NCI-H748 (cell line): ENCODE results near the gene CACNA1C.

Experiments used
- DNase-seq: peaks from one replicate; lab custom pipeline; 2025; ENCODE audit not compliant: unreplicated experiment; lab: John Stamatoyannopoulos, UW

The CACNA1C gene

DNA sequence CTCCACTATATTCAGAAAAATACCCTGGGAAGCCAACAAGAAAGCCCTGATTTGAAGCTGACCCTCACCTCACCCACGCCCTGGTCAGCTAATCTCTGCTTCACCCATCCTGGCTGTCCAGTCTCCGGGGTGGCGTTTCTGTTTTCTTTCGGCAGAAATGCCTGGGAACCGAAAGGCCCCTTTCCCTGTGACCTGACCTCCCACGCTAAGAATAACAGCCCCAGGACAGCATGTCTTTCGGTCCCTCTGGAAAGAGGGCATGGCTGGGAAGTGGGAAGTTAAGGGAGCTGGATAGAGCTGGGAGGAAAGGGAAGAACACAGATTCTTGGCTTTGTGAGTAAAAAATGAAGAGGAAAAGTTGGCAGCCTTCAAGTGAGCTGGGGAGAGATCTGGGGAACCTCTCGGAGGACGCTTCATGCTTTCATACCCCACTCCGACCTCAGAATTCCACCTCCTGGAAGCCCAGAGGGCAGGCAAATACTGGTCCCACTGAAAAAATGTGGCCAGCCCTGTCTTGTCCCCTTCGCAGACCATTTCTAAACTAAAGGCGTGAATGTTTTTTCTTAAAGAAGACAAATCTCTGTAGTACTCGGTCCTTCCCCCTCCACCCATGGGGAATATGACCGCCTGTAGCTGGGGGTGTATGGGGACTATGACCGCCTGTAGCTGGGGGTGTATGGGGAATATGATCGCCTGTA is 579.0 kb downstream of the CACNA1C start:
- no peak for DNase-seq

DNA sequence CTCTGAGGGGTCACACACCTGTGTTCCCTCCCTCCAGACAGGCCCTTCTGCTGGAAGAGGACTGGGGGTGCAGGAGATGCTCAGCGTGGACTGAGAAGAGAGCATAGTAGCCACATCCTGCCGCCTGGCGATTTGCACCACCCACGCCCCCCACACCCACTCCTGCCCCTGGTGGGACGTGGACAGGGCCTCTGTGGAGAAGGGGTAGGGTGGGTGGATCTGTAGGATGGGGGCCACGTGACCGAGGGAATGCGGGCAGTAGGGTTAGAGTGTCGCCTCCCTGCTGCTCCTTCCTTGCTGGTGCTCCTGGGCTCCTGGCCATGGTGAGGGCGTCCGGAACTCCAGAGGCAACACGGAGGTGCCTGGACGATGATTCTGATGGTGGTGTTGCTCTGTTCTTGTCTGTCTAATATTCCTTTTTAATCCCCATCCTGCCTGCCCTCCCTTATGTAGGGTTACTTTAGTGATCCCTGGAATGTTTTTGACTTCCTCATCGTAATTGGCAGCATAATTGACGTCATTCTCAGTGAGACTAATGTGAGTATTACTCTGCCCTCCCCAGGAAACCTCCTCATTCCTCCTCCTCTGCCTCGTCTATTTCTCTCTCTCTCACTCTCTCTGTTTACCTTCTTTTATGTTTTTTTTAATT is 580.5 kb downstream of the CACNA1C start:
- DNase-seq, result no peak

DNA sequence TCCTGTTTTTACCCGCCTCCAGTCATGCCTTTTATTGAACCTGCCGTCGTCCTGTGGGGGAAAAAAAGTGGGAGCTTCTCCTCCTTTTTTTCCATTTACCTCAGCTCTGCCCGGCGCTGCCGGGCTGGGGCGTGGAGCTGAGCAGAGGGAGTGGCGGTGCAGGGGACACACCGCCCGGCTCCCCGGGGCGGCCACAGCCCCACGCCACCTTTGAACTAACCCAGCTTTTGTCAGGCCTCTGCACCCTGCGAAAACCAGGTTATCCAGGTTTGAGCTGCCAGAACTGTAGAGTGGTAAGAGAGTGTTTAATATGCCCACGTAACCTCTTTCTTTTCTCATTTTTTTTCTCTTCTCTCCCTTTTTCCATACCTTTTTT is 581.0 kb downstream of the CACNA1C start:
- no peak for DNase-seq

DNA sequence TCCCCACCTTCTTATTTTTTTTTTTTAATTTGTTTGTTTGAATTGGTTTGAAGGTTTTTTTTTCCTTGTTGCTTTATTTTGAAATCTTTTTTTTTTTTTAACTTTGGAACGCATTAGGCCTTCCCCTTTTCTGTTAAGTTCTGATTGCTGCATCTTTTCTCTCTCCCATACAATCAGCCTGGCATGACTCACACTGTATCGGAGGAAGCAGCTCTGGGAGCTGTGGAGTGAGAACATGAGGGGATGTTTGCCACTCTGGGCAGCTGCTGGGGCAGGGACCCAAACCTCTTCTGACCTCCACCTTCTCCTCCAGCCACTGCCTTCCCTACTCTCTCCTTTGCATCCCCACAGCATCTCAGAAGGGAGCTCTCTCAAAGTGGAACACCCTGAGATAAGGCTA is 581.7 kb downstream of the CACNA1C start:
- DNase-seq, result no peak

DNA sequence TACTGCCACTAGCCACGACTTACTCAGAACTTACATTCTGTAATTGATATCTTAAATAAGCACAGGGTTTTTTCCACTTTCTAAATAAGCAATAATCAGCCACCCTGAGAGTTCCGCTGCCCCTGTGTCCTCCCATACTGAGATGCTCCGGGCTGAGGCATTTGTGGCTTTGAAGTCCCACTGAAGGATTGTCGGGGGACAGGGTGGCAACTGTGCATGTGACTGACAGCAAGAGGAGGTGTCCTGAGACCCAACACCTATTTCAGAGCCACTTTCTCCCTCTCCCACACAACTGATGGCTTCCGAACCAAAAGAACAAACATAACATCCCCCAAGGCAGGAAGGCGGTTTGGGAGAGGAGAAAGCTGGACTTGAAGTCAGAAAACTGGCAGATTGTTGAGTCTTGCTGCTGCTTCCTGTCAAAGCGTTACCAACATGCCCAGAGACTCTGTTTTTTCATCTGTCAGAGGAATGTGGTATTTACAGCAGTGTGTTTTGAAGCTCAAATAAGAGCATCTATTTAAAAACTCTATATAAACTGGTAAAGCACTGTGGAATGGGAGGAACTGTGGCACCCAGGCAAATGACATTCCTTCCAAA is 584.1 kb downstream of the CACNA1C start:
- DNase-seq, result no peak

DNA sequence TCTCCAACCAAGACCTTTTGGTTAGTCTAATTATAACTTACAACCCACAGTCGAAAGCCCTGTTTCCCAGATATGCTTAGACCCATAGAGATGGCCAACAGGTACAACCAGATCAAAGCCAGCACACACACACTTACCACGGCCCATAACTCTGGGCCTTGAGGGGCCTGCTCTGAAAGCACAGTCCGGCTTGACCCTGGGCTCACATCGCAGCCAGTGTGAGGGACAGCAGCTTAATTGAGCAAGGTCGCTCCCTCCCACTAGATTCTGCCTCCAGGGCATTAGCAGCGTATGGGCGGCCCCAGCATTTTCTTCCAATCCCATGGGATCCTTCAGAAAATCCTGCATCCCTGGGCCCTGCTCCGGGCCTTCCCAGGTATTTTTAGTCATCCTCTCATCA is 584.6 kb downstream of the CACNA1C start:
- no peak for DNase-seq

DNA sequence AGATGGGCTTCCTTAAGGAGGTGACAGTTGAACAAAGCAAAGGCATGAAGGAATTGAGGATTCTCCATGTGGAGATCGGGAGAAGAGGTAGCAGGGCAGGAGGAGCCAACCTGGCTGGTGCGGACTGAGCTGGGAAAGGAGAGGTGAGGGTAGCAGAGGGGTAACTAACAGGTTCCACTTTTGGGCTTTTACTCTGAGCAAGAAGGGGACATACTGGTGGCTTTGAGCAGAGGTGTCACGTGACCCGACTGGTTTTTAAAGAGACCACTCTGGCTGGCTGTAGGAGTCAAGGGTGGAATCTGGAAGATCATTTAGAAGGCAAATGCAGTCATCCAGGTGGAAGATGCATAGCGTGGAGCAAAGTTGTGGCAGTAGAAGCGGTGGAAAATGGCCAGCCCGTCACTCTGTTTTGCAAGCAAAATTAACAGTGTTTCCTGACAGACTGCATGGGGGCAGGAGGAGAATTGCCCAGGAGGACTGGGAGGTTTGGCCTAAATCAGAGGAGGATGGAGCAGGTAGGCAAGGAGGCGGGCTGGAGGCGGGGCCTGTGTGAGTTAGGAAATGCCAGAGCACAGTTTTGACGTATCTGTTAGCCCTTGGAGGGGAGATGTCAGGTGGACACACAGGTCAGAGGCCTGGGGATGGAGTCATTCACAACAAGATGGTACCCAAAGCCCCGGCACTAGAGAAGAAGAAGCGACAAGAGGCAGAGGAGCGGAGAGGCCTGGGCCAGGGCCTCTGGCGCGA is 585.7 kb downstream of the CACNA1C start:
- no peak for DNase-seq

DNA sequence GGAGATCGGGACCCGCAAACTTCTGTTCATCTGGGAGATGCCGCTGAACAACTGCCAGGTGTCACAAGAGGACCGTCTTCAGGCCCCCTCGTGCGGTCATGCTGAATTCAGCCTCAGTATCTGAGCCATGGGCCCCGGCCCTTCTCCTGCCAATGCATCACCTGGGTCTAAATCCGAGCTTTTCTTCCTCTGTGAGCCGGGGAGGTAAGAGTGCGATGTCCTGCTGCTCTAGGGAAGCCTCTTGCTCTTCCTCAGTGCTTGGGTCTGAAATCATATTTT is 586.2 kb downstream of the CACNA1C start:
- DNase-seq, result no peak

DNA sequence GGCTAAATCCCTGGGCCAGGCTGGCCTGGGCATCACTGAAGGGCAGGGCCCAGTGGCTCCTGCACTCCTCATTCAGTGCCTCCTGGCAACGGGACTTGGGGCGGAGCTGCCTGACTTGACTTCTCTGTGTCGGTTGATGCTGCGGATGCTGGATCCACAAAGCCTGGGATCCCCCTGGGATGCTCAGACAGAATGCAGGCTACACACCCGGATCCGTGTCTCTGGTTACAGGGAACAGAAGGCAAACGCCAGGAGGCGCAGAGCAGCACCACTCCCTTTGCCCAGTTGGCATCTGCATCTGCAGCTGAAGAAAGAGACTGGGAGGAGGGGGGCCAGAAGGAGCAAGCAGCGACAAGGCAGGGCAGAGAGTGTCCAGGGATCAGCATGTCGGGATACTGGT is 587.5 kb downstream of the CACNA1C start:
- no peak for DNase-seq

DNA sequence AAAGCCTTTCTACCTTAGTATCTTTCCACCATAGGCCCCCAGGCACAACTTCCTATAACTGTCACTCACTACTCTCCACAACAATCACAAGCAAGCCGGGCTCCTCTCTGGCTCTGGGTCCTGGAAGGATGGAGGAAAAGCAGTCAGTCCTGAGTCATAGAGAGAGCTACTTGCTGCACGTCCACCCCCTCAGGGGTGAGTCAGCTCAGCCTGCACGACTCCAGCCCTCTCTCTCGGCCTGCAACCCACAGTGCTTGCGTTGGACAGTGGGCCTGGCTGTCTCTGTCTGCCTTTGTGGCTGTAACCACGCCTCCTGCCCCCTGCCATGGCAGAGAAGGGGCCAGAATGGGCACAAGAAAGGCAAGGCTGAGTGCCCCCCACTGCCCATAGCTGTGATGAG is 587.9 kb downstream of the CACNA1C start:
- DNase-seq, result no peak

DNA sequence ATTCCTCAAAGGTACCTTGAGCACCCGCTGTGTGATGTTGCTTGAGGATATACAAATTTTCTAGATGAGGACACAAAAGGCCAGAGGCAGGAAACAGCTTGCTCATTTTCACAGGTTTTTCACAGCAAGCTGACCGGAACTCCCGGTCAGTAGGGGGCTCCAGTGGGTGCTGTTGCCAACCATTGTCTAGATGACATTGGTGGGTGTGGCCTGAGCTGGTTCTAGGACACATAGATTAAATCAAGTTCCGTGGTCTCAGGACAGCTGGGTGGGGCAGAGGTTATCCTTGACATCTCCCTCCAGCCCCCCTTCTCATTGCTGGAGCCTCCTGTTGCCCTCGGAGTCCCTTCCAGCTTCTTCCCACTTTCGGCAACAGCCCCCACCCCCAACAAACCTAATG is 588.4 kb downstream of the CACNA1C start:
- DNase-seq, result peak; percentile 4

DNA sequence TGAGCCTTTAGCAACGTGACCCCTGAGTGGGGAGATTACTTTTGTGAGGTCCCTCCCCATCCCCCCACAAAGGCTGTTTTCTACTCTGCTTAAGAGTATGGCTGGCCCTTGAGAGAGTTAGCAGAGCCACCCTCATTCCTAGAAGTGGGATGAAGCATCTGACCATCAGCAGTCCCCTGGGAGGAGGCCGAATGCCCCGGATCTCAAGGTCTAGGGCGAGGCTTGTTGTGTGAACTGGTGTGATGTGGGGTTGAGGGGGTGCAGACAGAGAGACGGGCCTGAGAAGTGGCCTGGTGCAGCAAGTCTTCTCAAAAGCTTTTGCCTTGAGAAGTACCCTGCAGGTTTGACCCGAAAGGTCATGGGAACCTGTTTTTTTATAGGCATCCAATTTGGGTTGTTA is 589.0 kb downstream of the CACNA1C start:
- no peak for DNase-seq

DNA sequence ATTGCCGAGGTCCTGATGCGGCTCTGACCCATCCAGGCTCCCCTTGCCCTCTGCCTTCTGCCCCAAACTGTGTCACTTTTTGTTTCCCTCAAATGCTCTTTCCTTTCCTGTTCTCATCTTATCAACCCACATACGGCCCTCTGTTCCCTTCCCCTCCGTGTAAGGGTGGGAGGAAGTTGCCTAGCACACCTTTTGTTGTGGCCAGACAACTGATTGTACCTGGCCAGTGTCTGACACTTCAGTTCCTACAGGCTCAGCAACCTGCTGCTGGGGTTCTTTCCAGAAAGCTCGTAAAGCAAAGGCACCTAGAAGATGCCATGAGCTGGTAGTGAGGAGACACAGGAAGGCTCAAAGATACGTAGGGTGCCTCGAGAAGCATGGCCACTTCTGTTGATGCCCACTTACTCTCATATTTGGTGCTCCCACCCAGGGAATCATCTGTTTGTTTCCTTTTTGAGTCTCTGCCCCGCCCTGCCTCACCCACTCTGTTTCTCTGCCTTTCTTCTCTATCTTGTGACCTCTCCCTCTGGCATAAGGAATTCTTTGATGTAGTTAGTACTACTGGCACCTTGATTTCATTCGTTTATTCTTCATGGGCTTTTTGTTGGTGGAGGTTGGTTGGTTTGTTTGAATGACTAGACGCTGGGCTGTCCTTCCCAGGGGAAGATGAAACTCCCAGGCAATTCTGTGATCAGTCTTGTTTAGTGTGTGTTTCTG is 589.5 kb downstream of the CACNA1C start:
- DNase-seq, result no peak

DNA sequence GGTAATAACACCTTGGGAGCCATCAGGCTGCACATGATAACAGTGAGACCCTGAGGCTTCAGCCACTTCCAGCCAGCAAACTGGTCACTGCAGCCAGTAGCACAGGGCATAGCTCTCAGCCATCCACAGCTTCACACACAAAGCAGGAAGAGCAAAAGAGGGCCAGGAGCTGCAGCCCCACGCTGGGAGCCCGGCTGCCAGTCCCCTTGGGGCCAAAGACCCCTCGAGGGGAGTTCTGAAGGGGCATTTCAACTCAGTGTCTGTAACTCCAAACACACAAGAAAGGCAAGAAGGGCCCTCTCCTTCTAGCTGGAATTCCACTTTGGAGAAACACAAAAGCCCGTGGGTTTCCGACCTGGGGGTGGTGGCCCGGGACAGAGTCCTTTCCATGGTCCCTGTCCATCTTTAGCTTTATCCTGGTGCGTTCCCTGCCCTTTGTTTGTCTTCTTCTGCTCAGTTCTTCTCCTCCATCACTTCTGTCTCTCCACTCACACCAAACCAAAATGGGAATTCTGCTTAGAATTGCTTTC is 590.2 kb downstream of the CACNA1C start:
- DNase-seq, result no peak

DNA sequence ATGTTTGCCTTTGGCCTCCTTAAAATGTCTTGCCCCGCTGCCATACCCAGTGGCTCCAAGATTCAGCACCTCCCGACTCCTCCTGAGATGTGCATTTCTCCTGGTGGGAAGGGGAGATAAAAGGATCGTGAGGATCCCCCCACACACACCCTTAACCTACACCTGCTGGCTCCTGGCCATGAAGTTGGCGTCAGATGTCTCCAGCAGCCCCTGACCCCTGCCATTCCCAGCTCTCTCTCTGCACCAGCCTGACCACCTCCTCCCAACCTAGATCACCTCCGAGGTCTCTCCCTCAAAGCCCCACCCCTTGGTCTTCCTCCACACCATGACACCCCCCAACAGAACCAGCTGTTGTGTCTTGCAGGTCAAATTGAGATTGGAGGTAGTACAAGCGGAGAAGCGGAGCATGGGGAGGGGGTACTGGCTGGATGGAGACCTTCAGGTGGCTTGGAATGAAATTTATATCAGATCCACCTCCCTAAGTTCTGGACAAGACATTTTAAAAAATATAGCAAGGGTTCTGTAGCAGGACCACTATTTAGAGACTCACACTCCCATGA is 590.9 kb downstream of the CACNA1C start:
- no peak for DNase-seq

DNA sequence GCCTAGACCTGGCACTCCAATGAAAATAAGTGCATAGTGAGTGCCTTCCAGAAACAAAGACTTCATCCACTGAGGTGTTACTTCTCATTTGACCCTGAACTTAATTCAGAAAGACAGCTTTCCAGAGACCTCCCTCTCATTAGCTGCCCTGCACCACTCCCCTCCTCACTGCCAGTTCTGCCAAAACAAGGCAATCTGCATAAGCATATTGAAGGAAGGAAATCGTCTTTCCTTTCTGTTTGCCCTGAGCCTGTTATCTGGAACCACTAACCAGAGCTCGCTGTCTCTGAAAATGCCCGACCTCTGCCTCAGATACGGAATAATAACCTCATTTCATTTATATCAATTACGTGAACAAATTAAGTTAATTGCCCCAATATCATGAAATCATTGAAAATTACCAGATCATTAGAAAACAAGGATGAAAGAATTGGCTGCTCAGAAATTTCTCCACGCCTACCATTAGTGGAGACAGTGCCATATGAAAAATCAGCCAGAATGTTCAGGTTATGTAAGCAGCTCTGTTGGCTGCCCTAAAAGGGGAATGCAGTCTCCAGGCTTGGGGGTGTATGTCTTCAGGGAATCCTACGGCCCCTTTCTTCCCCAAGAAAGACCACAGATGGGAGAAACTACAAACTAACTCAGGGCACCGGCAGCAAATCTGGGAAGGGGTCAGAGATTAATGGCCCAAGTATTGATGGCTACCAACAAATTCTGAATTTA is 592.1 kb downstream of the CACNA1C start:
- no peak for DNase-seq

DNA sequence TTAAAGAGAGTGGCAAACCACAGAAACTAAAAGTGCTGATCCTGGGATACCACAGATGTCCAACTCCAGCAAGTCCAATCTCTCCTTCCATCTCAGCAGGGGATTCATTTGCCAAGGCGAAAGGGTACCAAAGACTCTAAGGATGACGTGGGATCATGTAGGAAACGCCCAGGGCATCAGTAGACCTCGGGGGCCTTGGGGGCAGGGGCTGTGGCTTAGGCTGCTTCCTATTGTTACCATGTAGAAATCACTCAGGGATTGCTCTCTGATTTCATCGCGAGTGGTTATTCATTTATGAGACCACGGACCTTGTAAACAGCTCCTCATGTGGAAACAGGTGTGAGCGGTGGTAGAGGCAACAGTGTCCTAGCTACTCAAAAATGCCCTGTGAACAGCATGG is 592.7 kb downstream of the CACNA1C start:
- DNase-seq, result no peak

DNA sequence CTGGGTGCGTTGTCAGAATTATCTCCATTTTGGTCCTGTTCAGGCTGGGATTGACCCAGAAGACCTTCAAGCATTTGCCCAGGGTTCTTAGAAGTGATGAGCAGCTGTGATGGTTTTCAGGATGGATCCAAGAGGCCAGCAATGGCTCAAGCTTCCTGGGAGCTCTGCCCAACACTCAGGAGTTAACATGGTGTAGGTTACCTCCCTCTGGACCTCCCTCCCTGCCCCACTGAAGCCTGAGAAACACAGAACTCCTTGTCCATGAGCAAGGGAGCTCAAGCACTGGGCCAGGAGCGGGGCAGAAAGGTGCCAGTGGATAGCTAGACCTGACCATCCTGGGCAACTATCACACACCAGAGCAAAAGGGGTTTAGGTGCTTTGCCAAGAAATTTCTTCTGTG is 593.6 kb downstream of the CACNA1C start:
- no peak for DNase-seq

DNA sequence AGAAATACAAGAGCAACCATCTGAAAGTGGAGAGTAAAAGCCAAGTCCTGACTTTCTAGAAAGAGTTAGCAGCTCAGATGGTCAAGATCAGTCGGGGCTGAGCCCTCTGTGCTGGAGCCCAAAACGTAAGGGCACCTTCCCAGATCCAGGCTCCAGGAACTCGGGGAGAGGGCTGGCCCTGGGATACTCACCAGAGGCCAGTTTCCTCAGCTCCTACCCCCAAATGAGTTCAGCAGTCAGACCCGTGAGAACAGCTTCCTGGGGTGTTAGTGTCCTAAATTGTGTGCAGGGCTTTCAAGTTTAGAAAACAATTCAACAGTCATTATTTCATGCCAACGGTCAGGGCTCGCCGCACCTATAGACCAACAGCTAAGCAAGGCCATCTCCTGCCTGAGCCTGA is 594.4 kb downstream of the CACNA1C start:
- DNase-seq, result no peak

DNA sequence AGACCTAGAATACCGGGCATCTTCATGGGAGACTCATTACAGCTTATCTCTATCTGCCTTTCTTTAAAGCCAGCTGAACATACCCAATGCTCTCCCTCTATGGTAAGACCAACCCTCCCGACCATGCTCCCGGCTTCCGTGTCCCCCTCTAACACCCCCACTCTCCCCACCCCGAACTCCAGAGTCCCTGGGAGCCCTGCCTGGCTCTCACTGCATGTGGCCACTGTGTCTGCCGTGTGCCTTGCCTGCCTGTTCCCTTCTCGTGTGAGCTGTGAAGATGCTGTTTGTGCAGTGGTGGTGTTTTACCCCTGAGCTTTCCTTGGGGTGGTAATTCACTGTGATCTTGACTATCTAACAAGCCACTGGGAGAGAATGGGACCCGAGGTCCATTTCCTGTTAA is 595.6 kb downstream of the CACNA1C start:
- DNase-seq, result no peak
